Endometrium (tissue), 2 donors: ENCODE measurements around the gene TSPAN32.
"Not testable (repeated sequence)": the region's sequence is repeated elsewhere in the genome, so short reads cannot be mapped to it uniquely, and the experiment has no call there.

Experiments
- FAIRE-seq: peaks from 2 replicates; lab custom pipeline; 2012; peaks lifted over from hg19 to GRCh38; lab: Jason Lieb, UNC
- donor health status: control.
- donor health status: control.

TSPAN32 gene

GRCh38 chr11:2316169-2316962, 14.6 kb downstream of the TSPAN32 start:
- FAIRE-seq: no peak

GRCh38 chr11:2316963-2317244, 15.1 kb downstream of the TSPAN32 start:
- no peak for FAIRE-seq

- no peak for FAIRE-seq
Measured at GRCh38 chr11:2317354-2318050, 15.7 kb downstream of the TSPAN32 start.

- no peak for FAIRE-seq
Measured at GRCh38 chr11:2318123-2318522, 16.3 kb downstream of the TSPAN32 start.

GRCh38 chr11:2318707-2319106, 16.9 kb downstream of the TSPAN32 start:
- FAIRE-seq: no peak

GRCh38 chr11:2319791-2320472, 18.1 kb downstream of the TSPAN32 start:
- no peak for FAIRE-seq

GRCh38 chr11:2320568-2321310, 18.9 kb downstream of the TSPAN32 start:
- FAIRE-seq: no peak

- FAIRE-seq: no peak
Measured at GRCh38 chr11:2321311-2321683, 19.5 kb downstream of the TSPAN32 start.

- no peak for FAIRE-seq
Measured at GRCh38 chr11:2325123-2325522, 23.3 kb downstream of the TSPAN32 start.

GRCh38 chr11:2325719-2326118, 23.9 kb downstream of the TSPAN32 start:
- no peak for FAIRE-seq

GRCh38 chr11:2327032-2327431, 25.2 kb downstream of the TSPAN32 start:
- FAIRE-seq: no peak

GRCh38 chr11:2328021-2328420, 26.2 kb downstream of the TSPAN32 start:
- no peak for FAIRE-seq

- FAIRE-seq: no peak
Measured at GRCh38 chr11:2328656-2329354, 27.0 kb downstream of the TSPAN32 start.

- FAIRE-seq: no peak
Measured at GRCh38 chr11:2329551-2329950, 27.7 kb downstream of the TSPAN32 start.

GRCh38 chr11:2330696-2331095, 28.9 kb downstream of the TSPAN32 start:
- no peak for FAIRE-seq

- no peak for FAIRE-seq
Measured at GRCh38 chr11:2331404-2331803, 29.6 kb downstream of the TSPAN32 start.

- not testable (repeated sequence) for FAIRE-seq
Measured at GRCh38 chr11:2332569-2332968, 30.8 kb downstream of the TSPAN32 start.

GRCh38 chr11:2333486-2334205, 31.8 kb downstream of the TSPAN32 start:
- FAIRE-seq: not testable (repeated sequence)

- FAIRE-seq: not testable (repeated sequence)
Measured at GRCh38 chr11:2335286-2335685, 33.5 kb downstream of the TSPAN32 start.

- FAIRE-seq: not testable (repeated sequence)
Measured at GRCh38 chr11:2338760-2339159, 36.9 kb downstream of the TSPAN32 start.

- no peak for FAIRE-seq
Measured at GRCh38 chr11:2342557-2342956, 40.7 kb downstream of the TSPAN32 start.
